Panc1 (cell line): ENCODE results near the gene ATAD2B. TPM values are rescaled to one million over a fixed set of nuclear protein-coding genes. Genes with fewer than 3 reads are reported as not detected.

Experiments used
- ATAC-seq: fragments of 200-7000 bp; cut with Tn5 transposase; 2 replicates; pipeline ENCODE4 v1.9.1; 2020; ENCODE audit warnings: mild to moderate bottlenecking, moderate library complexity
- BruUV-seq: library from RNA; stranded (reverse); fragments of 400-500 nt; replicated peaks from 2 replicates; lab custom pipeline; 2021; lab: Mats Ljungman, UMichigan
- CTCF ChIA-PET: fragments of 300-600 bp; sonication (Branson Sonifier 250); formaldehyde crosslinking; loops from one replicate; lab custom pipeline; 2022; ENCODE audit warnings: antibody characterized with exemption; lab: Charles Lee
- POLR2A ChIA-PET: fragments of 300-600 bp; sonication (Branson Sonifier 250); formaldehyde crosslinking; loops from one replicate; lab custom pipeline; 2022; ENCODE audit warnings: antibody characterized with exemption; lab: Charles Lee
- DNase-seq: peaks from one replicate; pipeline ENCODE4 v3.0.0-alpha.2; 2010; ENCODE audit warnings: low read depth, low spot score
- H3K27ac ChIP-seq: 2 replicates; pipeline ENCODE4 v1.5.1; 2011; ENCODE audit warnings: mild to moderate bottlenecking, low read length, inconsistent platforms
- H3K27me3 ChIP-seq: fragments of 200-500 bp; sonication (Bioruptor generic); 2 replicates; pipeline ENCODE4 v1.6.0; 2014; ENCODE audit warnings: low read length, inconsistent platforms; ENCODE audit not compliant: control insufficient read depth, insufficient read depth
- H3K36me3 ChIP-seq: fragments of 200-500 bp; sonication (Bioruptor generic); 2 replicates; pipeline ENCODE4 v1.5.1; 2014; ENCODE audit warnings: inconsistent platforms, mild to moderate bottlenecking, low read length, moderate library complexity; ENCODE audit not compliant: control insufficient read depth, insufficient read depth
- H3K4me1 ChIP-seq: 2 replicates; pipeline ENCODE4 v1.5.1; 2011; ENCODE audit warnings: inconsistent platforms, mild to moderate bottlenecking, low read length, moderate library complexity; ENCODE audit not compliant: control insufficient read depth, insufficient read depth
- H3K4me3 ChIP-seq, 2 experiments: 2 replicates each; pipeline ENCODE4 v1.5.1; 2011 to 2012; ENCODE audit warnings: low read depth in 2 of 2, low read length in 2 of 2, mild to moderate bottlenecking in 2 of 2, inconsistent platforms in 1 of 2, moderate library complexity in 1 of 2
- H3K9me3 ChIP-seq: fragments of 200-500 bp; sonication (Bioruptor generic); 2 replicates; pipeline ENCODE4 v1.5.1; 2014; ENCODE audit warnings: low read depth, mild to moderate bottlenecking, inconsistent platforms, low read length, moderate library complexity; ENCODE audit not compliant: control insufficient read depth, insufficient read depth
- CTCF ChIP-seq: fragments of 450-650 bp; IDR thresholded peaks from 2 replicates; pipeline ENCODE4 v1.5.1; 2017; ENCODE audit warnings: mild to moderate bottlenecking
- POLR2AphosphoS5 ChIP-seq: IDR thresholded peaks from 2 replicates; pipeline ENCODE4 v1.6.1; 2012; ENCODE audit warnings: mild to moderate bottlenecking, low read depth, low read length, moderate library complexity
- REST ChIP-seq, 2 experiments: IDR thresholded peaks; 2 replicates each; pipeline ENCODE4 v1.6.1; 2011 to 2012; ENCODE audit warnings: low read depth in 2 of 2, control low read depth in 1 of 2, low read length in 1 of 2, mild to moderate bottlenecking in 1 of 2, moderate library complexity in 1 of 2; ENCODE audit not compliant: insufficient read depth in 1 of 2
- SIN3A ChIP-seq: IDR thresholded peaks from 2 replicates; pipeline ENCODE4 v1.6.1; 2012; ENCODE audit warnings: low read depth, mild to moderate bottlenecking, low read length, moderate library complexity, borderline replicate concordance; ENCODE audit not compliant: insufficient read depth
- TCF7L2 ChIP-seq: IDR thresholded peaks from 2 replicates; pipeline ENCODE4 v1.6.1; 2011; ENCODE audit warnings: mild to moderate bottlenecking, low read depth, low read length, inconsistent platforms
- in situ Hi-C: cut with HindIII; loops from 2 replicates; pipeline ENCODE4 v1.10.0; 2016; ENCODE audit warnings: low sequenced_read_pairs, low pct_unique_long_range_greater_than_20kb
- intact Hi-C: fragments of 100-400 bp; cut with micrococcal nuclease; formaldehyde crosslinking; loops from one replicate; pipeline ENCODE4 v1.10.0; 2022; ENCODE audit not compliant: unreplicated experiment
- total RNA-seq: library from RNA; stranded (reverse); gene quantifications from one replicate; pipeline ENCODE4 v1.2.1, GENCODE V29; 2021; ENCODE audit not compliant: unreplicated experiment

Gene ATAD2B
- total RNA-seq, 1 experiment from 2014 or later = 17.9 TPM

- Histone ChIP-seq H3K9me3 (no peaks in the 10 kb centered on the region), H3K27ac (no peak overlapping the region), H3K4me3 (no peak overlapping the region), H3K27me3 (no peaks in the 10 kb centered on the region), H3K36me3 (no peaks in the 10 kb centered on the region), H3K4me1 (no peaks in the 10 kb centered on the region)
- ChIA-PET POLR2A (no interaction called here), CTCF (no interaction called here)
- TF ChIP-seq POLR2AphosphoS5 (no peak), SIN3A (no peak), TCF7L2 (no peak), REST (IDR thresholded peaks at IDR 0.05; ENCODE audit: insufficient read depth in 1 of 2, low read depth in 2 of 2, low read length in 1 of 2) (no peak), CTCF (no peak)
- BruUV-seq = no TSS peak
- DNase-seq (no peak), ATAC-seq (no peak)
- in situ Hi-C loops = no loop called here
- intact Hi-C loops = no loop called here
These were observed 218.2 kb downstream of the ATAD2B start for GRCh38 chr2:23708771-23709170.

GRCh38 chr2:23707096-23707495, 219.8 kb downstream of the ATAD2B start:
- in situ Hi-C loops = no loop called here
- POLR2A ChIA-PET = no interaction called here
- no peak overlapping the region for H3K27ac ChIP-seq
- ATAC-seq (no peak), DNase-seq (no peak)
- H3K36me3 ChIP-seq = no peaks in the 10 kb centered on the region
- BruUV-seq = no TSS peak
- TF ChIP-seq REST (IDR thresholded peaks at IDR 0.05; ENCODE audit: insufficient read depth in 1 of 2, low read depth in 2 of 2, low read length in 1 of 2) (no peak), CTCF (no peak)
- intact Hi-C loops = no loop called here
- CTCF ChIA-PET = no interaction called here
- no peaks in the 10 kb centered on the region for H3K27me3 ChIP-seq
- H3K9me3 ChIP-seq = no peaks in the 10 kb centered on the region
- no peaks in the 10 kb centered on the region for H3K4me1 ChIP-seq
- H3K4me3 ChIP-seq = no peak overlapping the region
